Stomach (tissue), 9 donors: ENCODE results near the gene MOB4. TPM values are rescaled to one million over a fixed set of nuclear protein-coding genes. Genes with fewer than 3 reads are reported as not detected.
"Not testable (repeated sequence)": the region's sequence is repeated elsewhere in the genome, so short reads cannot be mapped to it uniquely, and the experiment has no call there.

Experiments used
- DNase-seq, 2 donors: peaks; one replicate each; pipeline versions ENCODE4 v3.0.0 to v3.0.0-alpha.2; 2013 to 2019
- H3K27ac ChIP-seq, 5 donors: fragments of 200-600 bp in 4 of 5; sonication (generic) in 4 of 5; one replicate each; pipeline ENCODE4 v1.5.1; 2013 to 2019; ENCODE audit warnings: mild to moderate bottlenecking in 1 of 5, moderate library complexity in 1 of 5
- H3K27me3 ChIP-seq, 3 donors: fragments of 200-600 bp; sonication (generic); one replicate each; pipeline ENCODE4 v1.5.1; 2017 to 2019; ENCODE audit warnings: mixed run types in 1 of 3
- H3K36me3 ChIP-seq, 4 donors: fragments of 200-600 bp; sonication (generic); 1 replicate in 3 of 4; 2 replicates in 1 of 4; pipeline ENCODE4 v1.5.1; 2016 to 2019
- H3K4me1 ChIP-seq, 4 donors: fragments of 200-600 bp; sonication (generic); one replicate each; pipeline ENCODE4 v1.5.1; 2016 to 2019
- H3K4me3 ChIP-seq, 4 donors: fragments of 200-600 bp; sonication (generic) in 3 of 4; one replicate each; pipeline ENCODE4 v1.5.1; 2016 to 2019; ENCODE audit warnings: mild to moderate bottlenecking in 1 of 4
- H3K9me3 ChIP-seq, 4 donors: fragments of 200-600 bp; sonication (generic); one replicate each; pipeline ENCODE4 v1.5.1; 2016 to 2019
- CTCF ChIP-seq, 7 experiments: fragments of 450-650 bp in 4 of 7; fragments of 200-600 bp in 3 of 7; sonication (generic) in 3 of 7; IDR thresholded peaks; one replicate each; pipeline ENCODE4 v1.5.1; 2016 to 2019; ENCODE audit warnings: antibody characterized with exemption in 7 of 7, control low read depth in 2 of 7, mild to moderate bottlenecking in 1 of 7
- EP300 ChIP-seq: sonication (generic); formaldehyde crosslinking; IDR thresholded peaks from one replicate; pipeline ENCODE4 v1.6.1; 2017; ENCODE audit warnings: antibody characterized with exemption
- POLR2A ChIP-seq, 4 donors: fragments of 450-650 bp; IDR thresholded peaks; one replicate each; pipeline ENCODE4 v1.6.1; 2016; ENCODE audit warnings: antibody characterized with exemption in 4 of 4, control low read depth in 2 of 4, mild to moderate bottlenecking in 1 of 4, moderate library complexity in 1 of 4
- POLR2AphosphoS5 ChIP-seq, 3 donors: sonication (generic); formaldehyde crosslinking; IDR thresholded peaks; one replicate each; pipeline ENCODE4 v1.6.1; 2016; ENCODE audit warnings: antibody characterized with exemption in 3 of 3
- WGBS, 5 donors: extraction: QIAGEN DNeasy Blood & Tissue Kit in 3 of 5; methylation state at CpG; one replicate each; pipeline versions ENCODE4 v1.1.5 to v1.1.7; 2013 to 2018; 5-methylcytosine and 5-hydroxymethylcytosine counted together
- intact Hi-C: fragments of 100-400 bp; cut with DNase I; formaldehyde crosslinking; loops from one replicate; pipeline ENCODE4 v1.15.1; 2023; ENCODE audit warnings: low total_unique reads
- polyA plus RNA-seq, 3 donors: library from polyadenylated mRNA; stranded (reverse); fragments of 200-250 nt; gene quantifications; one replicate each; pipeline ENCODE4 v1.2.3, GENCODE V29; 2013
- total RNA-seq, 5 donors: library from RNA; depleted of rRNA; stranded (reverse); fragments of >200 nt; gene quantifications; one replicate each; pipeline versions ENCODE4 v1.1.0 to v1.2.3, GENCODE V29; 2014 to 2016
- donor health status: healthy with polysubstance abuse.
- donor health status: Bipolar disorder and iron deficiency.
- donor health status: healthy.

Gene MOB4
- total and polyA plus RNA-seq, 8 donors, result 2.6 to 56.0 (median 27.2) TPM

GRCh38 chr2:197548582-197548981 is 32.7 kb downstream of the MOB4 start:
- intact Hi-C loops, result no loop called here
- TF ChIP-seq POLR2AphosphoS5 (IDR thresholded peaks at IDR 0.05) (no peak), CTCF (IDR thresholded peaks at IDR 0.05) (no peak), EP300 (no peak), POLR2A (IDR thresholded peaks at IDR 0.05) (no peak)
- H3K27ac ChIP-seq, result no peak overlapping the region
- DNase-seq, result no peak
- 85 to 96% (median 95%) methylated on average over 5 of the region's 5 CpGs for WGBS, 5 donors
- no peaks in the 10 kb centered on the region for H3K9me3 ChIP-seq
- H3K4me1 ChIP-seq, result peaks cover 0 to 7% (median 0%) of the 10 kb centered on the region in 4 donors
- H3K27me3 ChIP-seq, result no peaks in the 10 kb centered on the region
- peaks cover 13 to 94% (median 88%) of the 10 kb centered on the region in 4 donors for H3K36me3 ChIP-seq
- H3K4me3 ChIP-seq, result no peak overlapping the region

- H3K36me3 ChIP-seq, result peaks cover 20 to 90% (median 82%) of the 10 kb centered on the region in 4 donors
- H3K4me1 ChIP-seq, H3K4me3 ChIP-seq, H3K27ac ChIP-seq, H3K9me3 ChIP-seq, H3K27me3 ChIP-seq, intact Hi-C loops, DNase-seq: not testable (repeated sequence)
- WGBS, 5 donors, result 39 to 64% (median 55%) methylated on average over 2 of the region's 2 CpGs
Observed at GRCh38 chr2:197551260-197551659, 35.4 kb downstream of the MOB4 start.

- Histone ChIP-seq H3K4me1 (peaks cover 0 to 7% (median 0%) of the 10 kb centered on the region in 4 donors), H3K4me3 (no peak overlapping the region), H3K27me3 (no peaks in the 10 kb centered on the region), H3K36me3 (peaks cover 20 to 75% (median 65%) of the 10 kb centered on the region in 4 donors), H3K9me3 (no peaks in the 10 kb centered on the region), H3K27ac (no peak overlapping the region)
- TF ChIP-seq POLR2AphosphoS5 (IDR thresholded peaks at IDR 0.05) (no peak), POLR2A (IDR thresholded peaks at IDR 0.05) (no peak), EP300 (no peak), CTCF (IDR thresholded peaks at IDR 0.05) (no peak)
- no peak for DNase-seq
- intact Hi-C loops, result no loop called here
Observed at GRCh38 chr2:197555467-197555866, 39.6 kb downstream of the MOB4 start.

- intact Hi-C loops, result no loop called here
- TF ChIP-seq POLR2A (IDR thresholded peaks at IDR 0.05) (no peak), CTCF (IDR thresholded peaks at IDR 0.05) (no peak), POLR2AphosphoS5 (IDR thresholded peaks at IDR 0.05) (no peak), EP300 (no peak)
- Histone ChIP-seq H3K4me1 (no peaks in the 10 kb centered on the region), H3K27me3 (no peaks in the 10 kb centered on the region), H3K36me3 (peaks cover 20 to 67% (median 57%) of the 10 kb centered on the region in 4 donors), H3K4me3 (no peak overlapping the region), H3K27ac (no peak overlapping the region), H3K9me3 (no peaks in the 10 kb centered on the region)
- WGBS, 5 donors, result 28 to 74% (median 58%) methylated on average over 1 of the region's 1 CpG
- peak in 1 of 2 donors; percentile 15 for DNase-seq
Observed at GRCh38 chr2:197556456-197556855, 40.6 kb downstream of the MOB4 start.

GRCh38 chr2:197558393-197558792 is 42.5 kb downstream of the MOB4 start:
- Histone ChIP-seq H3K27me3 (no peaks in the 10 kb centered on the region), H3K4me1 (no peaks in the 10 kb centered on the region), H3K27ac (no peak overlapping the region), H3K36me3 (peaks cover 13 to 52% (median 41%) of the 10 kb centered on the region in 4 donors), H3K4me3 (no peak overlapping the region), H3K9me3 (no peaks in the 10 kb centered on the region)
- TF ChIP-seq POLR2A (IDR thresholded peaks at IDR 0.05), result no peak
- no peak for TF ChIP-seq EP300
- TF ChIP-seq CTCF (IDR thresholded peaks at IDR 0.05), result no peak
- no peak for TF ChIP-seq POLR2AphosphoS5 (IDR thresholded peaks at IDR 0.05)
- intact Hi-C loops, result no loop called here
- WGBS, 5 donors, result 91 to 99% (median 98%) methylated on average over 3 of the region's 3 CpGs
- DNase-seq, result no peak
